Islet precursor cell (in vitro differentiated cells): ENCODE measurements around the gene MC1R.

ENCODE experiments used
- DNase-seq: peaks from one replicate; pipeline ENCODE4 v3.0.0-alpha.2; 2018

The MC1R gene

DNA sequence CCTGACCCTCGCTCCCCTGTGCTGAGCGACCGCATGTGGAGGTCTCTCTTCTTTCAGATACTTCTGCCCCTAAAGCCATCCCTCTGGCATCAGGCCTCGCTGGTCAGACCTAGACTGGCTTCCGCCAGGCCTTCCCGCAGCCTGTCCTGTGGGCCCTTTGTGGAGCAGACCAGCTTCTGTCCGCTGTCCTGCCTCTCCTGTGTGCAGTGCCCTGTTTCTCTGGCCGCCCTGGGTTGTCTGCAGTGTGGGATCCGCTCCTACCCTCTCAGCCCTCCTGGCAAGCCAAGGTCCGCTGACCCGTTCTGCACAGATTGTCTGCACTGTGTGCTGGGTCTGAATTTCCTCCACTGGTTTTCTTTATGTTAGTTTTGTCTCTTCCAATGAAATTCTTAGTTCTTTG is 21.5 kb upstream of the MC1R start:
- DNase-seq: no peak

DNA sequence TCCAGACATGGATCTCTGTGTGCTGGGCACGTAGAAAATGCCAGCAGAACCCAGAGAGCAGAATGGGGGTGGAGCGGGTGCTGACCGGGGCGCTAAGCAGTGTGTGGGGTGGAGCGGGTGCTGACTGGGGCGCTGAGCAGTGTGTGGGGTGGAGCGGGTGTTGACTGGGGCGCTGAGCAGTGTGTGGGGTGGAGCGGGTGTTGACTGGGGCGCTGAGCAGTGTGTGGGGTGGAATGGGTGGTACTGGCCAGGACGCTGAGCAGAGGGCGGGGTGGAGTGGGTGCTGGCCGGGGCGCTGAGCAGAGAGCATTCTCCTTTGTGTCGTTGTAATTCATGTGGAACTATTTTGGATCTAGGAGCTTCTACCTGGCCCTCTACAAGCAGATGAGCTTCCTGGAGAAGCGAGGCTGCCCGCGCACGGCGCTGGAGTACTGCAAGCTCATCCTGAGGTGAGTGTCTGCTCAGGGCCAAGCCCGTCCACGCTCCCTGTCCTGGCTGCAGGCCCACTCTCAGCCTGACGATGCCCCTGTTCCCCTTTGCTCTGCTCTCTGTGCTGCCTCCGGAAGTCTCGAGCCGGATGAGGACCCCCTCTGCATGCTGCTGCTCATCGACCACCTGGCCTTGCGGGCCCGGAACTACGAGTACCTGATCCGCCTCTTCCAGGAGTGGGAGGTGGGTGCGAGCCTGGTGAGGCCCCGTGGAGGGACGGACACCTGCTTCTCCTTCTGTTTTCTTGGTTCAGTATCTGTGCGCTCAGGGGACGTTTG is 20.3 kb upstream of the MC1R start:
- no peak for DNase-seq

DNA sequence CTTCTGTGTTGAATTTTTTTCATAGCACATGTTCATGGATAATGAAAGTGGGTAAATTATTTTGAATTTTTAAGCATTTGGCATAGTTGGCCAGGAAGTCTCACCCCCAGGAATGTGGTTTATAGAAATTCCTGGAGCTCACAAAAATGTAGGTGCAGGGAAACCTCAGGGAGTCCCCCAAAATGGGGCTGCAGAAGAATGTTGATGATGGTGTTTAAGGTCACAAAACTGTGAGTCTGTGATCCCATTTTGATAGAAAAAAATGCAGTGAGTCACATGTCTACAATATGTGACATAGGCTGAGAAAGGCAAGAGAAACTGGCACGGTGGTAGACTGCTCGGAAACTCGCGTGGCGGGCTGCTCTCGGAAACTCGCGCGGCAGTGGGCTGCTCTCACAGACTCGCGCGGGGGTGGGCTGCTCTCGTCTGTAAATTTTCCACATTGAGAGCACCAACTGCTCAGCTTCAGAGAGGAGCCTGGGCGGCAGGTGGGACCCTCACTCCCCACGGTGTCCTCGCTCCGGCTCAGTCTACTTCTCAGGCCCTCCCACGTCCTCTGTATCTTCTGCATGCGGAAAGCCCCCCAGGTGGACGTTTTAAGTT is 18.7 kb upstream of the MC1R start:
- DNase-seq: no peak

GRCh38 chr16:89900885-89901284 is 17.8 kb upstream of the MC1R start:
- DNase-seq: no peak

GRCh38 chr16:89902980-89903379 is 15.7 kb upstream of the MC1R start:
- DNase-seq: no peak

- no peak for DNase-seq
Observed at GRCh38 chr16:89903908-89904515, 14.7 kb upstream of the MC1R start.

- no peak for DNase-seq
Observed at GRCh38 chr16:89904606-89905510, 13.8 kb upstream of the MC1R start.

DNA sequence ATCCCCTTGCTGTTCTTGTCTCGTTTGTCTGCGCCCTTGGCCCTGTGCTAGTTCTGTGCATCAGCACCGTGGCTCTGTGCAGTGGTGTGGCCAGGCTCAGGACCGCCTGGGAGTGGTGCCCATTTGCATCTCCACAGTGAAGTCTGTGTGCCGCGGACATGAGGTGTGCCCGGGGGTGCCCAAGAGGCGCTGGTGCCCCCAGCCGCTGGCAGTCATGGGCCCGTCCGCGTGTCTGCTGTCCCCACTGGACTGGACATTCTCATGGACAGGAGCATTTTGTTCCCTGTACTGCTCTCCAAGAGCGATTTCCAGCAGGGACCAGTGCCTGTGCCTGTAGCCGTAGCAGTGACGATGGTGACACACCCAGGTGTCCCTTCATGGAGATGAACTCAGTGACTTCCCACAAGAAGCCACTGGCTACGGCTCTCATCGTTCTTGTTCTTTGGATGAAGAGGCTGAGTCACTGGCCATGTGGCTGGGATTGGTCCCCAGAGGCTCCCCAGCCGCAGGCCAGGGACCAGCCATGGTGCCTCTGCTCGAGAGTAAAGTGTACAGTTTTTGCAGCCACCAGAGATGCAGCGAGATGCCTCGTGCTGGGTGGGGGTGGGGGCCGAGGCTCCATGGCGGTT is 13.0 kb upstream of the MC1R start:
- no peak for DNase-seq

- no peak for DNase-seq
Observed at GRCh38 chr16:89906140-89907025, 12.3 kb upstream of the MC1R start.

DNA sequence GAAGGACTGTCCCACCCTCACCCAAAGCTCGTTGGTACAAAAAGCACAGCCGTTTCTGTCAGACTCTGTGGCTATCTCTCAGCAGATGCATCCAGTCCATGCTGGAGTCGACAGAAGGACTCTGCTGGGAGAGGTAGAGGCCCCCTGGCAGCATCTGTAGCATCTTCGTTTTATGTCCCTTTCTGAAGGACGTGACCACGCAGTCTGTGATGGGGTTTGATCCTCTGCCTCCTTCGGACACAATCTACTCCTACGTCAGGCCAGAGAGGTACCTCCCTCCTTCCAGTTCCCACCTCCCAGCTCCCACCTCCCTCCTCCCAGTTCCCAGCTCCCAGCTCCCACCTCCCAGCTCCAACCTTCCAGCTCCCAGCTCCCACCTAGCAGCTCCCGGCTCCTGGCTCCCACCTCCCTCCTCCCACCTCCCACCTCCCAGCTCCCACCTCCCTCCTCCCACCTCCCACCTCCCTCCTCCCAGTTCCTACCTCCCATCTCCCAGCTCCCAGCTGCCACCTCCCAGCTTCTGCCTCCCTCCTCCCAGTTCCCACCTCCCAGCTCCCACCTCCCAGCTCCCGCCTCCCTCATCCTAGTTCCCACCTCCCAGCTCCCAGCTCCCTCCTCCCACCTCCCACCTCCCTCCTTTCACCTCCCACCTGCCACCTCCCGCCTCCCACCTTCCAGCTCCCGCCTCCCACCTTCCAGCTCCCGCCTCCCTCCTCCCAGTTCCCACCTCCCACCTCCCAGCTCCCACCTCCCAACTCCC is 11.4 kb upstream of the MC1R start:
- no peak for DNase-seq

DNA sequence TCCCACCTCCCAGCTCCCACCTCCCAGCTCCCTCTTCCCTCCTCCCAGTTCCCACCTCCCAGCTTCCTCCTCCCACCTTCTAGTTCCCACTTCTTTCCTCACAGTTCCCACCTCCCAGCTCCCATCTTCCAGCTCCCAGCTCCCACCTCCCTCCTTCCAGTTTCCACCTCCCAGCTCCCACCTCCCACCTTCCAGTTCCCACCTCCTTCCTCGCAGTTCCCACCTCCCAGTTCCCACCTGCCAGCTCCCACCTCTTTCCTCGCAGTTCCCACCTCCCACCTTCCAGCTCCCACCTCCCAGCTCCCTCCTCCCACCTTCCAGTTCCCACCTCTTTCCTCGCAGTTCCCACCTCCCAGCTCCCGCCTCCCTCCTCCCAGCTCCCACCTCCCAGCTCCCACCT is 10.4 kb upstream of the MC1R start:
- no peak for DNase-seq

- peak; percentile 91 for DNase-seq
Observed at GRCh38 chr16:89909777-89910716, 8.6 kb upstream of the MC1R start.

GRCh38 chr16:89910717-89911354 is 7.8 kb upstream of the MC1R start:
- DNase-seq: no peak

DNA sequence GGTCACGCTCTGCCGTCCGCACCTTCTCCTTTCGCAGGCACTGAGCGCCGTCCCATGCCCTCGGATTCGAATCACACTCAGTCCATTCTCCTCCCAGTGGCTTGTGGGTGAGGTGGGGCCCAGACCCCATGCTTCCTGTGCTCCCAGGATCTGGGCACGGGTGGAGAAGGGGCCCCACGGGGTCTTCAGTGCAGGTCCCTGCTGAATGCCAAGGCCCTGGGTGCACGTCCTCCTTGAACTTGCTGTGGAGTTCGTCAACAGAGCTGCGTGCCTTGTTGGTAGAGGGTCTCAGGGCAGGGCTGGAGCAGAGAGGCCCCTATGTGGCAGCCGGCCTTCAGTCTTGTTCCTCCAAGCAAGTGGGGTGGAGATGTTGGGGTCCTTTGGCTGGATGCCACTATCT is 7.3 kb upstream of the MC1R start:
- no peak for DNase-seq

DNA sequence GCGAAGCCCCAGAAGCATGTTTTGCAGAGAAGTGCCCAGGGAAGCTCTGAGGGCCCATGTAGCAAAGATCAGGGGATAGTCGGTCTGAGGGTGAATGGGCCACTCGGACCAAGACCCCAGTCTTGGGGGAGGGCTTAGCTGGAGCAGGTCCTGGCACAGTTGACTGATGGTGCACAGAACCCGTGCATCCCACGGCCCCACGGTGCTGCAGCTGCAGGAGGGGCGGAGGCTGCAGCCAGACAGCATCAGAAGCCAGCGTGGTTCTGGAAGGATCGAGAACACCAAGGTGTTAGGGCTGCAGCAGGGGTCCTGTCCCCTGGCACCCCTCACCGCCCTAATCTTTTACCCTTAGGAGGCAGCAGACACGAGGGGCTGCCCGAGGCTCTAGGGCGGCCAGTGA is 6.5 kb upstream of the MC1R start:
- no peak for DNase-seq

GRCh38 chr16:89912627-89913026 is 6.0 kb upstream of the MC1R start:
- no peak for DNase-seq

DNA sequence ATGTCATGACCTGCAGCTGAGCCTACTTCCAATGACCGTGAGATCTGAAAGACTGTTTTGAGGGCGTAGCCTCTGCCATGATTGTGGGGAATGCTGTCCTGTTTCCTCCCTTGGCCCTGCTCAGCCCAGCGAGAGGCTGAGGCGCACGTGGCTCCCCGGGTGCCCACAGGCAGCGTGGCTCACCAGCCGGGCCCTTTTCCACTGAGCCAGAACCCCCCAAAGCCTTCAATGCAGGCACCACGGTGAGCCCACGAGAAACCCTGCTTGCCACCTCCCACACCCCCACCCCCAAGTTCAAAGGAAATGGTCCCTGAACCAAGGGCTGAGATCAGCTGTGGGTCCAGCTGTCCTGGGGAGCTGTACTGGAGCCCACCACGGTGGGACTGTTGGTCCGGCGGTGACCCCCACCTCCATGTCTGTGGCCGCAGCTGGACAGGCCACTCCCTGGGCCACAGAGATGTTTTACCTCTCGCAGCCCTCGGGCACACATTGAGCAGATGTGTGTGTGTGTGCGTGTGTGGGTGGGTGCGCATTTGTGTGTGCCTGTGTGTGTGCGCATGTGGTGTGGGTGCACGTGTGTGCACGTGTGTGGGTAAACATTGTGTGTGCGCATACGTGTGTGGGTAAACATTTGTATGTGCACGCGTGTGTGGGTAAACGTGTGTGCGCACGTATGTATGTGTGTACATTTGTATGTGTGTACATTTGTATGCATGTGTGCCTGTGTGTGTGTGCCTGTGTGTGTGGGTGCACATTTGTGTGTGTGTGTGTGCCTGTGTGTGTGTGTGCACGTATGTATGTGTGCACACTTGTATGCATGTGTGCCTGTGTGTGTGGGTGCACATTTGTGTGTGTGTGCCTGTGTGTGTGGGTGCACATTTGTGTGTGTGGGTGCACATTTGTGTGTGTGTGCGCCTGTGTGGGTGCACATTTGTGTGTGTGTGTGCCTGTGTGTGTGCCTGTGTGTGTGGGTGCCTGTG is 5.0 kb upstream of the MC1R start:
- no peak for DNase-seq
